ENCODE measurements around the gene GLS.
"Not testable (repeated sequence)": the region's sequence is repeated elsewhere in the genome, so short reads cannot be mapped to it uniquely, and the experiment has no call there.

The GLS gene

GRCh38 chr2:190987938-190988337 is 107.3 kb downstream of the GLS start:
- no peak for DNase-seq (ENCODE audit: low read depth in 3 of 3, low spot score in 1 of 3)

- no peak for DNase-seq (ENCODE audit: low read depth in 3 of 3, low spot score in 1 of 3)
Observed at GRCh38 chr2:190988910-190989309, 108.3 kb downstream of the GLS start.

- DNase-seq (ENCODE audit: low read depth in 3 of 3, low spot score in 1 of 3), result no peak
Observed at GRCh38 chr2:190990132-190990531, 109.5 kb downstream of the GLS start.

- DNase-seq (ENCODE audit: low read depth in 3 of 3, low spot score in 1 of 3), result no peak
Observed at GRCh38 chr2:190993292-190993643, 112.6 kb downstream of the GLS start.

GRCh38 chr2:190994148-190994547 is 113.5 kb downstream of the GLS start:
- no peak for DNase-seq (ENCODE audit: low read depth in 3 of 3, low spot score in 1 of 3)

- DNase-seq (ENCODE audit: low read depth in 3 of 3, low spot score in 1 of 3), result not testable (repeated sequence)
Observed at GRCh38 chr2:190995315-190995714, 114.7 kb downstream of the GLS start.

GRCh38 chr2:190996338-190996946 is 115.8 kb downstream of the GLS start:
- no peak for DNase-seq (ENCODE audit: low read depth in 3 of 3, low spot score in 1 of 3)

GRCh38 chr2:190996947-190997346 is 116.3 kb downstream of the GLS start:
- no peak for DNase-seq (ENCODE audit: low read depth in 3 of 3, low spot score in 1 of 3)

- DNase-seq (ENCODE audit: low read depth in 3 of 3, low spot score in 1 of 3), result no peak
Observed at GRCh38 chr2:190997526-190998113, 117.0 kb downstream of the GLS start.

GRCh38 chr2:190999058-190999457 is 118.4 kb downstream of the GLS start:
- DNase-seq (ENCODE audit: low read depth in 3 of 3, low spot score in 1 of 3), result no peak

GRCh38 chr2:190999949-191000665 is 119.5 kb downstream of the GLS start:
- DNase-seq (ENCODE audit: low read depth in 3 of 3, low spot score in 1 of 3), result no peak

GRCh38 chr2:191001032-191001431 is 120.4 kb downstream of the GLS start:
- DNase-seq (ENCODE audit: low read depth in 3 of 3, low spot score in 1 of 3), result no peak

- no peak for DNase-seq (ENCODE audit: low read depth in 3 of 3, low spot score in 1 of 3)
Observed at GRCh38 chr2:191001624-191002023, 121.0 kb downstream of the GLS start.

GRCh38 chr2:191003405-191004309 is 123.0 kb downstream of the GLS start:
- DNase-seq (ENCODE audit: low read depth in 3 of 3, low spot score in 1 of 3), result no peak

GRCh38 chr2:191006297-191006696 is 125.7 kb downstream of the GLS start:
- DNase-seq (ENCODE audit: low read depth in 3 of 3, low spot score in 1 of 3), result no peak

GRCh38 chr2:191006997-191007783 is 126.6 kb downstream of the GLS start:
- DNase-seq (ENCODE audit: low read depth in 3 of 3, low spot score in 1 of 3), result no peak

GRCh38 chr2:191008286-191008685 is 127.7 kb downstream of the GLS start:
- DNase-seq (ENCODE audit: low read depth in 3 of 3, low spot score in 1 of 3), result no peak

GRCh38 chr2:191009541-191010374 is 129.1 kb downstream of the GLS start:
- DNase-seq (ENCODE audit: low read depth in 3 of 3, low spot score in 1 of 3), result no peak

- DNase-seq (ENCODE audit: low read depth in 3 of 3, low spot score in 1 of 3), result no peak
Observed at GRCh38 chr2:191010887-191011885, 130.6 kb downstream of the GLS start.
